ENCODE data around the gene DDX51. TPM values are rescaled to one million over a fixed set of nuclear protein-coding genes. Genes with fewer than 3 reads are reported as not detected.

DDX51 gene
- total and polyA plus RNA-seq, 2 of the 13 experiments (the other 11 are each of a cell fraction or from before 2014, with no cell fraction given), result 10.1 TPM

GRCh38 chr12:132147423-132148367 is 3.6 kb upstream of the DDX51 start:
- ATAC-seq (no peak), FAIRE-seq (no peak), DNase-seq (ENCODE audit: low spot score) (no peak)
- CTCF ChIA-PET (ENCODE audit: low intra/inter-chr PET ratio, low total read pairs), result no interaction called here
- Histone ChIP-seq H3K36me3 (replicated peaks in 1 of 2; ENCODE audit: control insufficient read depth in 1 of 2, insufficient read depth in 2 of 2, low read length in 2 of 2) (peaks cover 0 to 2% of the 10 kb centered on the region in 2 experiments; a peak in 1 of 5 replicates), H3K4me2 (ENCODE audit: low read depth, low read length) (no peak overlapping the region), H3K79me2 (ENCODE audit: insufficient read depth, low read length) (peaks cover 22% of the 10 kb centered on the region), H3K27ac (ENCODE audit: extremely low read length, insufficient read depth, low read length) (no peak overlapping the region), H3K27me3 (ENCODE audit: control insufficient read depth in 1 of 2, insufficient read depth in 2 of 2, low read length in 2 of 2) (no peaks in the 10 kb centered on the region; a peak in 1 of 5 replicates), H3K4me3 (replicated peaks in 1 of 3; ENCODE audit: insufficient read depth in 1 of 3, low read depth in 2 of 3, low read length in 3 of 3) (no peak overlapping the region), H3K9me3 (ENCODE audit: low read length) (no peaks in the 10 kb centered on the region), H4K20me1 (ENCODE audit: insufficient read depth, low read length) (no peaks in the 10 kb centered on the region), H2AFZ (ENCODE audit: low read length) (no peak overlapping the region), H3K4me1 (ENCODE audit: insufficient read depth, low read length) (peaks cover 14% of the 10 kb centered on the region), H3K9ac (ENCODE audit: insufficient read depth, low read depth, low read length) (no peak overlapping the region)
- BruUV-seq (replicated peaks), result no TSS peak
- intact Hi-C loops (cut with micrococcal nuclease; ENCODE audit: unreplicated experiment), result no loop called here
- in situ Hi-C loops (cut with HindIII; ENCODE audit: extremely low pct_ligation_motif_present, low pct_unique_long_range_greater_than_20kb), result no loop called here
- 95% methylated on average over 11 of the region's 38 CpGs for WGBS (ENCODE audit: low lambda C conversion rate)
- POLR2A ChIA-PET, result no interaction called here
- TF ChIP-seq BCL6 (CRISPR knock-in tag; IDR thresholded peaks at IDR 0.05), result no peak
- no peak for TF ChIP-seq FOXM1 (CRISPR knock-in tag; IDR thresholded peaks at IDR 0.05)
- TF ChIP-seq RFXANK (CRISPR knock-in tag; IDR thresholded peaks at IDR 0.05), result no peak
- TF ChIP-seq NR2F2 (IDR thresholded peaks at IDR 0.05; ENCODE audit: borderline replicate concordance, low read depth), result no peak
- no peak for TF ChIP-seq KLF9 (CRISPR knock-in tag; IDR thresholded peaks at IDR 0.05; ENCODE audit: low read depth)
- TF ChIP-seq ZNF317 (CRISPR knock-in tag; IDR thresholded peaks at IDR 0.05), result no peak
- TF ChIP-seq MLXIP (CRISPR knock-in tag; IDR thresholded peaks at IDR 0.05; ENCODE audit: borderline replicate concordance), result no peak
- TF ChIP-seq GTF2F1 (IDR thresholded peaks at IDR 0.05; ENCODE audit: low read length), result no peak
- TF ChIP-seq SRSF9 (IDR thresholded peaks at IDR 0.05; ENCODE audit: borderline replicate concordance, insufficient read depth, low read depth, low read length, poor library complexity, severe bottlenecking), result no peak
- TF ChIP-seq ZFP62 (CRISPR knock-in tag; IDR thresholded peaks at IDR 0.05), result no peak
- TF ChIP-seq ATF3 (CRISPR knock-in tag; IDR thresholded peaks at IDR 0.05), result no peak
- no peak for TF ChIP-seq JUNB (CRISPR knock-in tag; IDR thresholded peaks at IDR 0.05; ENCODE audit: borderline replicate concordance)
- no peak for TF ChIP-seq HMGXB3 (CRISPR knock-in tag; IDR thresholded peaks at IDR 0.05; ENCODE audit: borderline replicate concordance)
- TF ChIP-seq NAIF1 (CRISPR knock-in tag; IDR thresholded peaks at IDR 0.05; ENCODE audit: borderline replicate concordance), result no peak
- no peak for TF ChIP-seq ZBTB33 (CRISPR knock-in tag; IDR thresholded peaks at IDR 0.05)
